WTC11 (cell line): ENCODE measurements around the gene TIMMDC1. TPM values are rescaled to one million over a fixed set of nuclear protein-coding genes. Genes with fewer than 3 reads are reported as not detected.

Experiments
- ATAC-seq: fragments of 200-7000 bp; cut with Tn5 transposase; 2 replicates; pipeline ENCODE4 v1.10.0; 2021; ENCODE audit warnings: mild to moderate bottlenecking, moderate library complexity
- CTCF ChIA-PET: fragments of 300-600 bp; sonication (Branson Sonifier 250); formaldehyde crosslinking; loops from one replicate; lab custom pipeline; 2021; ENCODE audit warnings: antibody characterized with exemption; lab: Charles Lee
- POLR2A ChIA-PET: fragments of 350-600 bp; sonication (Branson Sonifier 250); formaldehyde crosslinking; loops from one replicate; lab custom pipeline; 2021; ENCODE audit warnings: antibody characterized with exemption; lab: Charles Lee
- DNase-seq: peaks from one replicate; pipeline ENCODE4 v3.0.0; 2021; ENCODE audit warnings: low spot score
- H3K27ac Mint-ChIP-seq: 2 replicates; pipeline ENCODE4 v1.8.0; 2021; ENCODE audit warnings: mixed read lengths
- H3K27me3 Mint-ChIP-seq: 2 replicates; pipeline ENCODE4 v1.8.0; 2021; ENCODE audit warnings: low read depth, mild to moderate bottlenecking, moderate library complexity, mixed read lengths
- H3K36me3 Mint-ChIP-seq: 2 replicates; pipeline ENCODE4 v1.8.0; 2021; ENCODE audit warnings: mixed read lengths
- H3K4me1 Mint-ChIP-seq: 2 replicates; pipeline ENCODE4 v1.8.0; 2022; ENCODE audit warnings: mixed read lengths
- H3K4me3 Mint-ChIP-seq: 2 replicates; pipeline ENCODE4 v1.8.0; 2021; ENCODE audit warnings: mild to moderate bottlenecking, moderate library complexity, mixed read lengths
- H3K9me3 Mint-ChIP-seq: 2 replicates; pipeline ENCODE4 v1.8.0; 2021; ENCODE audit warnings: mixed read lengths
- CBFB ChIP-seq: sonication (generic); formaldehyde crosslinking; IDR thresholded peaks from 2 replicates; pipeline ENCODE4 v1.8.1; 2022; ENCODE audit warnings: mild to moderate bottlenecking, low read depth, missing genetic modification reagents
- ELF4 ChIP-seq: sonication (generic); formaldehyde crosslinking; IDR thresholded peaks from 2 replicates; pipeline ENCODE4 v1.8.1; 2022; ENCODE audit warnings: low read depth, mild to moderate bottlenecking, moderate library complexity, missing genetic modification reagents
- ESRRA ChIP-seq: sonication (generic); formaldehyde crosslinking; IDR thresholded peaks from 2 replicates; pipeline ENCODE4 v1.8.1; 2022; ENCODE audit warnings: mild to moderate bottlenecking, missing genetic modification reagents, borderline replicate concordance
- ETV6 ChIP-seq: sonication (generic); formaldehyde crosslinking; IDR thresholded peaks from 2 replicates; pipeline ENCODE4 v1.8.1; 2022; ENCODE audit warnings: mild to moderate bottlenecking, missing genetic modification reagents
- GRHL2 ChIP-seq: fragments of 250-450 bp; sonication (Bioruptor Pico); IDR thresholded peaks from 2 replicates; pipeline ENCODE4 v1.8.0; 2022; ENCODE audit warnings: mild to moderate bottlenecking, moderate library complexity; ENCODE audit not compliant: insufficient replicate concordance, severe bottlenecking
- NR1H2 ChIP-seq: sonication (generic); formaldehyde crosslinking; IDR thresholded peaks from 2 replicates; pipeline ENCODE4 v1.9.0; 2021; ENCODE audit warnings: mild to moderate bottlenecking, moderate library complexity, missing genetic modification reagents
- ZBTB21 ChIP-seq: sonication (generic); formaldehyde crosslinking; IDR thresholded peaks from 2 replicates; pipeline ENCODE4 v1.8.1; 2023; ENCODE audit warnings: mild to moderate bottlenecking, missing genetic modification reagents, borderline replicate concordance
- ZNF121 ChIP-seq: sonication (generic); formaldehyde crosslinking; IDR thresholded peaks from 2 replicates; pipeline ENCODE4 v1.8.0; 2023; ENCODE audit warnings: missing genetic modification reagents
- ZNF219 ChIP-seq: sonication (generic); formaldehyde crosslinking; IDR thresholded peaks from 2 replicates; pipeline ENCODE4 v1.8.0; 2023; ENCODE audit warnings: missing genetic modification reagents, mild to moderate bottlenecking, borderline replicate concordance
- ZNF317 ChIP-seq: sonication (generic); formaldehyde crosslinking; IDR thresholded peaks from 2 replicates; pipeline ENCODE4 v1.8.1; 2023; ENCODE audit warnings: low read depth, mild to moderate bottlenecking, moderate library complexity, missing genetic modification reagents, borderline replicate concordance
- total RNA-seq: library from RNA; stranded (reverse); gene quantifications from 3 replicates; pipeline ENCODE4 v1.2.3, GENCODE V29; 2021
- TF ChIP-seq, protein P1 (sequence below): sonication (generic); formaldehyde crosslinking; IDR thresholded peaks from 2 replicates; pipeline ENCODE4 v1.8.1; 2022; ENCODE audit warnings: low read depth, missing genetic modification reagents, borderline replicate concordance
- TF ChIP-seq, protein P2 (sequence below): sonication (generic); formaldehyde crosslinking; conservative IDR thresholded peaks from 2 replicates; pipeline ENCODE4 v1.8.1; 2022; ENCODE audit warnings: mild to moderate bottlenecking, missing genetic modification reagents
- TF ChIP-seq, protein P3 (sequence below): sonication (generic); formaldehyde crosslinking; IDR thresholded peaks from 2 replicates; pipeline ENCODE4 v1.8.1; 2022; ENCODE audit warnings: mild to moderate bottlenecking, missing genetic modification reagents, moderate library complexity, borderline replicate concordance
- TF ChIP-seq, protein P4 (sequence below): sonication (generic); formaldehyde crosslinking; IDR thresholded peaks from 2 replicates; pipeline ENCODE4 v1.8.0; 2023; ENCODE audit warnings: mild to moderate bottlenecking, missing genetic modification reagents
- TF ChIP-seq, protein P5 (sequence below): fragments of 250-450 bp; sonication (Bioruptor Pico); IDR thresholded peaks from 2 replicates; pipeline ENCODE4 v2.1.2; 2022; ENCODE audit warnings: mild to moderate bottlenecking, moderate library complexity
- TF ChIP-seq, protein P6 (sequence below): sonication (generic); formaldehyde crosslinking; IDR thresholded peaks from 2 replicates; pipeline ENCODE4 v1.8.0; 2022; ENCODE audit warnings: mild to moderate bottlenecking, missing genetic modification reagents
- TF ChIP-seq, protein P7 (sequence below): sonication (generic); formaldehyde crosslinking; IDR thresholded peaks from 2 replicates; pipeline ENCODE4 v1.8.1; 2023; ENCODE audit warnings: mild to moderate bottlenecking, missing genetic modification reagents, moderate library complexity
- TF ChIP-seq, protein P8 (sequence below): fragments of 250-450 bp; sonication (Bioruptor Pico); IDR thresholded peaks from 2 replicates; pipeline ENCODE4 v1.9.0; 2021; ENCODE audit warnings: mild to moderate bottlenecking, borderline replicate concordance

The TIMMDC1 gene
- total RNA-seq, 1 experiment from 2014 or later: 114 TPM

DNA sequence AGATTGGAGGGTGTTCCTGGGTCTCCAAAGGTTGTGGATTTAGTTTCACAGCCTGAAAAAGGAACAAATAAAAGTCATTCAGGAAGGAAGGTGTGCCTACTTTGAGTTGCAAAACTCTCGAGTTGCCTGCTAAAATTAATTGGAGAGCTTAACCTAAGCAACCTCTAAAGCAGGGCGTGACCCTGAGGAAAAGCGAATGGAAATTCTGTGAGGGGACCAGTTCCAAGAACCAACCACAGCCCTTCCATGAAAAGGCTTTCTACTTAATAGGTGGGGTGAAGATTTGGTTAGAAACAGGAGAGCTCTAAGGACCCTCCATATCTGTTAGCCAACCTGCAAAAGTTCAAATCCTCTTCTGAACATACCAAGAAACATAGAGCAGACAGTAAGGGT, 59.5 kb downstream of the TIMMDC1 start:
- no peak overlapping the region for H3K4me3 Mint-ChIP-seq
- POLR2A ChIA-PET: no interaction called here
- TF ChIP-seq ELF4 (CRISPR knock-in tag) (no peak), ZNF317 (no peak), ZNF121 (CRISPR knock-in tag) (no peak), ZBTB21 (no peak), ZNF219 (CRISPR knock-in tag) (no peak)
- TF ChIP-seq, protein P1, sequence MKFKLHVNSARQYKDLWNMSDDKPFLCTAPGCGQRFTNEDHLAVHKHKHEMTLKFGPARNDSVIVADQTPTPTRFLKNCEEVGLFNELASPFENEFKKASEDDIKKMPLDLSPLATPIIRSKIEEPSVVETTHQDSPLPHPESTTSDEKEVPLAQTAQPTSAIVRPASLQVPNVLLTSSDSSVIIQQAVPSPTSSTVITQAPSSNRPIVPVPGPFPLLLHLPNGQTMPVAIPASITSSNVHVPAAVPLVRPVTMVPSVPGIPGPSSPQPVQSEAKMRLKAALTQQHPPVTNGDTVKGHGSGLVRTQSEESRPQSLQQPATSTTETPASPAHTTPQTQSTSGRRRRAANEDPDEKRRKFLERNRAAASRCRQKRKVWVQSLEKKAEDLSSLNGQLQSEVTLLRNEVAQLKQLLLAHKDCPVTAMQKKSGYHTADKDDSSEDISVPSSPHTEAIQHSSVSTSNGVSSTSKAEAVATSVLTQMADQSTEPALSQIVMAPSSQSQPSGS (CRISPR knock-in tag): no peak
- TF ChIP-seq, protein P2, sequence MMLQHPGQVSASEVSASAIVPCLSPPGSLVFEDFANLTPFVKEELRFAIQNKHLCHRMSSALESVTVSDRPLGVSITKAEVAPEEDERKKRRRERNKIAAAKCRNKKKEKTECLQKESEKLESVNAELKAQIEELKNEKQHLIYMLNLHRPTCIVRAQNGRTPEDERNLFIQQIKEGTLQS (CRISPR knock-in tag): no peak
- TF ChIP-seq, protein P3, sequence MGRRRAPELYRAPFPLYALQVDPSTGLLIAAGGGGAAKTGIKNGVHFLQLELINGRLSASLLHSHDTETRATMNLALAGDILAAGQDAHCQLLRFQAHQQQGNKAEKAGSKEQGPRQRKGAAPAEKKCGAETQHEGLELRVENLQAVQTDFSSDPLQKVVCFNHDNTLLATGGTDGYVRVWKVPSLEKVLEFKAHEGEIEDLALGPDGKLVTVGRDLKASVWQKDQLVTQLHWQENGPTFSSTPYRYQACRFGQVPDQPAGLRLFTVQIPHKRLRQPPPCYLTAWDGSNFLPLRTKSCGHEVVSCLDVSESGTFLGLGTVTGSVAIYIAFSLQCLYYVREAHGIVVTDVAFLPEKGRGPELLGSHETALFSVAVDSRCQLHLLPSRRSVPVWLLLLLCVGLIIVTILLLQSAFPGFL (CRISPR knock-in tag): no peak
- TF ChIP-seq, protein P4, sequence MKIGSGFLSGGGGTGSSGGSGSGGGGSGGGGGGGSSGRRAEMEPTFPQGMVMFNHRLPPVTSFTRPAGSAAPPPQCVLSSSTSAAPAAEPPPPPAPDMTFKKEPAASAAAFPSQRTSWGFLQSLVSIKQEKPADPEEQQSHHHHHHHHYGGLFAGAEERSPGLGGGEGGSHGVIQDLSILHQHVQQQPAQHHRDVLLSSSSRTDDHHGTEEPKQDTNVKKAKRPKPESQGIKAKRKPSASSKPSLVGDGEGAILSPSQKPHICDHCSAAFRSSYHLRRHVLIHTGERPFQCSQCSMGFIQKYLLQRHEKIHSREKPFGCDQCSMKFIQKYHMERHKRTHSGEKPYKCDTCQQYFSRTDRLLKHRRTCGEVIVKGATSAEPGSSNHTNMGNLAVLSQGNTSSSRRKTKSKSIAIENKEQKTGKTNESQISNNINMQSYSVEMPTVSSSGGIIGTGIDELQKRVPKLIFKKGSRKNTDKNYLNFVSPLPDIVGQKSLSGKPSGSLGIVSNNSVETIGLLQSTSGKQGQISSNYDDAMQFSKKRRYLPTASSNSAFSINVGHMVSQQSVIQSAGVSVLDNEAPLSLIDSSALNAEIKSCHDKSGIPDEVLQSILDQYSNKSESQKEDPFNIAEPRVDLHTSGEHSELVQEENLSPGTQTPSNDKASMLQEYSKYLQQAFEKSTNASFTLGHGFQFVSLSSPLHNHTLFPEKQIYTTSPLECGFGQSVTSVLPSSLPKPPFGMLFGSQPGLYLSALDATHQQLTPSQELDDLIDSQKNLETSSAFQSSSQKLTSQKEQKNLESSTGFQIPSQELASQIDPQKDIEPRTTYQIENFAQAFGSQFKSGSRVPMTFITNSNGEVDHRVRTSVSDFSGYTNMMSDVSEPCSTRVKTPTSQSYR (CRISPR knock-in tag): no peak
- TF ChIP-seq, protein P5, sequence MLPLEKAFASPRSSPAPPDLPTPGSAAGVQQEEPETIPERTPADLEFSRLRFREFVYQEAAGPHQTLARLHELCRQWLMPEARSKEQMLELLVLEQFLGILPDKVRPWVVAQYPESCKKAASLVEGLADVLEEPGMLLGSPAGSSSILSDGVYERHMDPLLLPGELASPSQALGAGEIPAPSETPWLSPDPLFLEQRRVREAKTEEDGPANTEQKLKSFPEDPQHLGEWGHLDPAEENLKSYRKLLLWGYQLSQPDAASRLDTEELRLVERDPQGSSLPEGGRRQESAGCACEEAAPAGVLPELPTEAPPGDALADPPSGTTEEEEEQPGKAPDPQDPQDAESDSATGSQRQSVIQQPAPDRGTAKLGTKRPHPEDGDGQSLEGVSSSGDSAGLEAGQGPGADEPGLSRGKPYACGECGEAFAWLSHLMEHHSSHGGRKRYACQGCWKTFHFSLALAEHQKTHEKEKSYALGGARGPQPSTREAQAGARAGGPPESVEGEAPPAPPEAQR: no peak
- H3K27me3 Mint-ChIP-seq: no peaks in the 10 kb centered on the region; the same call in 1 of the 2 replicates
- no peaks in the 10 kb centered on the region for H3K36me3 Mint-ChIP-seq
- ATAC-seq (no peak), DNase-seq (no peak)
- peaks cover 9% of the 10 kb centered on the region; the same call in 1 of the 2 replicates for H3K4me1 Mint-ChIP-seq
- no peak overlapping the region for H3K27ac Mint-ChIP-seq
- H3K9me3 Mint-ChIP-seq: no peaks in the 10 kb centered on the region
- CTCF ChIA-PET: no interaction called here

DNA sequence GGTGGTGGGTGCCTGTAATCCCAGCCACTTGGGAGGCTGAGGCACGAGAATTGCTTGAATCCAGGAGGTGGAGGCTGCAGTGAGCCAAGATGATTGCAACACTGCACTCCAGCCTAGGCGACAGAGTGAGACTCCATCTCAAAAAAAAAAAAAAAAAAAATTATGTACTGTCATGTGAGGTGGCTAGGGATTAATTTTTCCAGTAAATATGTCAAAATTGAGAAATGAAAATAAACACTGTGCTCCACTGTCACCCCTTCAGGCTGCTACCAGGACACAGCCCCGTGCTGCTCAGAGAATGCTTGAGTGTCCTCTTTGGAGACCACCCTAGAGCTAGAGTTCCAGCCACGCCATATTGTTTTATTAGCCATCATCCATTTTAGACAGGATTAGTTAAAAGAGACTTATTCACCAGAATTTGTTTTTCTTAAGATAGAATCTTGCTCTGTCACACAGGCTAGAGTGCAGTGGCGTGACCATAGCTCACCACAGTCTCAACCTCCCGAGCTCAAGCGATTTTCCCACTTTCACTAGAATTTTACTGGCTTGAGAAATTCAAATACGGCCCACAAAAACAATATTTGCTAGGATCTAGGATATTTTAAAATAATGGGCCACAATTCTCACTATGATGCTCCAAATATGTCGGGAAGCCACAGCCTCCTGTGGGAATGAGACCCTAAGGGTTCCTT, 60.4 kb downstream of the TIMMDC1 start:
- H3K36me3 Mint-ChIP-seq: no peaks in the 10 kb centered on the region
- H3K27me3 Mint-ChIP-seq: peaks cover 2% of the 10 kb centered on the region
- DNase-seq (no peak), ATAC-seq (no peak)
- H3K9me3 Mint-ChIP-seq: peaks cover 2% of the 10 kb centered on the region; the same call in 1 of the 2 replicates
- peaks cover 9% of the 10 kb centered on the region; the same call in 1 of the 2 replicates for H3K4me1 Mint-ChIP-seq
- CTCF ChIA-PET: interaction anchor here (0.8 to 1.0 kb wide), 2 partner anchors 42 to 122 kb away, joined by 3 to 5 read pairs; no protein-coding TSS in a partner anchor
- H3K4me3 Mint-ChIP-seq: no peak overlapping the region
- POLR2A ChIA-PET: no interaction called here
- H3K27ac Mint-ChIP-seq: no peak overlapping the region
- TF ChIP-seq, protein P6, sequence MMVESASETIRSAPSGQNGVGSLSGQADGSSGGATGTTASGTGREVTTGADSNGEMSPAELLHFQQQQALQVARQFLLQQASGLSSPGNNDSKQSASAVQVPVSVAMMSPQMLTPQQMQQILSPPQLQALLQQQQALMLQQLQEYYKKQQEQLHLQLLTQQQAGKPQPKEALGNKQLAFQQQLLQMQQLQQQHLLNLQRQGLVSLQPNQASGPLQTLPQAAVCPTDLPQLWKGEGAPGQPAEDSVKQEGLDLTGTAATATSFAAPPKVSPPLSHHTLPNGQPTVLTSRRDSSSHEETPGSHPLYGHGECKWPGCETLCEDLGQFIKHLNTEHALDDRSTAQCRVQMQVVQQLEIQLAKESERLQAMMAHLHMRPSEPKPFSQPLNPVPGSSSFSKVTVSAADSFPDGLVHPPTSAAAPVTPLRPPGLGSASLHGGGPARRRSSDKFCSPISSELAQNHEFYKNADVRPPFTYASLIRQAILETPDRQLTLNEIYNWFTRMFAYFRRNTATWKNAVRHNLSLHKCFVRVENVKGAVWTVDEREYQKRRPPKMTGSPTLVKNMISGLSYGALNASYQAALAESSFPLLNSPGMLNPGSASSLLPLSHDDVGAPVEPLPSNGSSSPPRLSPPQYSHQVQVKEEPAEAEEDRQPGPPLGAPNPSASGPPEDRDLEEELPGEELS: no peak
- no peak for TF ChIP-seq GRHL2 (CRISPR knock-in tag)
- TF ChIP-seq ETV6 (CRISPR knock-in tag): no peak
- TF ChIP-seq, protein P7, sequence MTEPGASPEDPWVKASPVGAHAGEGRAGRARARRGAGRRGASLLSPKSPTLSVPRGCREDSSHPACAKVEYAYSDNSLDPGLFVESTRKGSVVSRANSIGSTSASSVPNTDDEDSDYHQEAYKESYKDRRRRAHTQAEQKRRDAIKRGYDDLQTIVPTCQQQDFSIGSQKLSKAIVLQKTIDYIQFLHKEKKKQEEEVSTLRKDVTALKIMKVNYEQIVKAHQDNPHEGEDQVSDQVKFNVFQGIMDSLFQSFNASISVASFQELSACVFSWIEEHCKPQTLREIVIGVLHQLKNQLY (CRISPR knock-in tag): no peak
- TF ChIP-seq, protein P8, sequence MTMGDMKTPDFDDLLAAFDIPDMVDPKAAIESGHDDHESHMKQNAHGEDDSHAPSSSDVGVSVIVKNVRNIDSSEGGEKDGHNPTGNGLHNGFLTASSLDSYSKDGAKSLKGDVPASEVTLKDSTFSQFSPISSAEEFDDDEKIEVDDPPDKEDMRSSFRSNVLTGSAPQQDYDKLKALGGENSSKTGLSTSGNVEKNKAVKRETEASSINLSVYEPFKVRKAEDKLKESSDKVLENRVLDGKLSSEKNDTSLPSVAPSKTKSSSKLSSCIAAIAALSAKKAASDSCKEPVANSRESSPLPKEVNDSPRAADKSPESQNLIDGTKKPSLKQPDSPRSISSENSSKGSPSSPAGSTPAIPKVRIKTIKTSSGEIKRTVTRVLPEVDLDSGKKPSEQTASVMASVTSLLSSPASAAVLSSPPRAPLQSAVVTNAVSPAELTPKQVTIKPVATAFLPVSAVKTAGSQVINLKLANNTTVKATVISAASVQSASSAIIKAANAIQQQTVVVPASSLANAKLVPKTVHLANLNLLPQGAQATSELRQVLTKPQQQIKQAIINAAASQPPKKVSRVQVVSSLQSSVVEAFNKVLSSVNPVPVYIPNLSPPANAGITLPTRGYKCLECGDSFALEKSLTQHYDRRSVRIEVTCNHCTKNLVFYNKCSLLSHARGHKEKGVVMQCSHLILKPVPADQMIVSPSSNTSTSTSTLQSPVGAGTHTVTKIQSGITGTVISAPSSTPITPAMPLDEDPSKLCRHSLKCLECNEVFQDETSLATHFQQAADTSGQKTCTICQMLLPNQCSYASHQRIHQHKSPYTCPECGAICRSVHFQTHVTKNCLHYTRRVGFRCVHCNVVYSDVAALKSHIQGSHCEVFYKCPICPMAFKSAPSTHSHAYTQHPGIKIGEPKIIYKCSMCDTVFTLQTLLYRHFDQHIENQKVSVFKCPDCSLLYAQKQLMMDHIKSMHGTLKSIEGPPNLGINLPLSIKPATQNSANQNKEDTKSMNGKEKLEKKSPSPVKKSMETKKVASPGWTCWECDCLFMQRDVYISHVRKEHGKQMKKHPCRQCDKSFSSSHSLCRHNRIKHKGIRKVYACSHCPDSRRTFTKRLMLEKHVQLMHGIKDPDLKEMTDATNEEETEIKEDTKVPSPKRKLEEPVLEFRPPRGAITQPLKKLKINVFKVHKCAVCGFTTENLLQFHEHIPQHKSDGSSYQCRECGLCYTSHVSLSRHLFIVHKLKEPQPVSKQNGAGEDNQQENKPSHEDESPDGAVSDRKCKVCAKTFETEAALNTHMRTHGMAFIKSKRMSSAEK (CRISPR knock-in tag): no peak
- TF ChIP-seq CBFB (CRISPR knock-in tag): no peak
- TF ChIP-seq ESRRA: no peak
- no peak for TF ChIP-seq NR1H2 (CRISPR knock-in tag)
